ENCODE measurements around the gene PFN3. TPM values are rescaled to one million over a fixed set of nuclear protein-coding genes. Genes with fewer than 3 reads are reported as not detected.
A peak's percentile ranks its signal among the peaks of the same experiment; 100 is the strongest.
"Not testable (repeated sequence)": the region's sequence is repeated elsewhere in the genome, so short reads cannot be mapped to it uniquely, and the experiment has no call there.

The PFN3 gene
- total RNA-seq, 1 donor from 2014 or later: not detected

DNA sequence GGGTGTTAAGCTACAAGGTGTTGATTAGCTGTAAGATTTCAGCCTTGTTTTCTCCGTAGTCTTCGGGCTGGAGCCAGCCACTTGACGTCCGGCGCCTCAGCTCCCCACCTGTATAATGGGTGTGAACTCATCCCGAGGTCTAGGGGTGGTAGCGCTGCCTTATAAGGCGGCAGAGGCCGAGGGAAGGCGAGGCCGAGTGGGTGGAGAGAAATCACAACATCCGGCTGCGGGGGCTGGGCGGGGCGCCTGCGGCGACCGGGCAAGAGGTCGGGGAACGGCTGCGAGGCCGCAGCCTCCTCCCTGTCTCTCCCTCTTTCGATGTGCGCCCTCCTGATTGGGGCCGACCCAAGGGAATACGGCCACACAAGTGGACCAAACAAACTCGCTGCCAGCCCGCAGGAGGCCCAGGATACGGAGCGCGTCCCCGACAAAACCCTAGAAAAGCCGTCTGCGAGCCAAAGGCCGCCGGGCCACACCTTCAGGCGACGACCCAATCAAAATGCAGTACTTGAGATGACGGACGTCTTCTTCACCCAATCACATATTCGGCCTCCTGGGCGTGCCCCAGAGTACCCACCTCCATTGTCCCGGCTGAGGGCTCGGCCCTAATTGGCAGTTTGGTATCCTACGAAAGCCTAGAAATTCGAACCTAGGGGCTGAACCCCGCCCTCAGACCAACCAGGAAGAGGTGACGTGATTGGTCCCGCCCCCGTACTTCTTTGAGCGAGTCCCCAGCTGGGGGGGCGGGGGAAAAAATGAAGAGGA is 25.5 kb upstream of the PFN3 start:
- Mint-ChIP-seq H3K27me3 (peaks cover 5% of the 10 kb centered on the region), H3K27ac (peak overlapping the region; percentile 99), H3K4me3 (ENCODE audit: low read depth) (peak overlapping the region; percentile 91), H3K36me3 (ENCODE audit: insufficient read depth) (peaks cover 1% of the 10 kb centered on the region), H3K4me1 (ENCODE audit: low read depth) (peaks cover 6% of the 10 kb centered on the region), H3K9me3 (ENCODE audit: low read depth) (no peaks in the 10 kb centered on the region)
- DNase-seq (ENCODE audit: low spot score, unreplicated experiment): peak; percentile 99
- TF ChIP-seq CTCF (IDR thresholded peaks at IDR 0.05; ENCODE audit: unreplicated experiment): no peak

DNA sequence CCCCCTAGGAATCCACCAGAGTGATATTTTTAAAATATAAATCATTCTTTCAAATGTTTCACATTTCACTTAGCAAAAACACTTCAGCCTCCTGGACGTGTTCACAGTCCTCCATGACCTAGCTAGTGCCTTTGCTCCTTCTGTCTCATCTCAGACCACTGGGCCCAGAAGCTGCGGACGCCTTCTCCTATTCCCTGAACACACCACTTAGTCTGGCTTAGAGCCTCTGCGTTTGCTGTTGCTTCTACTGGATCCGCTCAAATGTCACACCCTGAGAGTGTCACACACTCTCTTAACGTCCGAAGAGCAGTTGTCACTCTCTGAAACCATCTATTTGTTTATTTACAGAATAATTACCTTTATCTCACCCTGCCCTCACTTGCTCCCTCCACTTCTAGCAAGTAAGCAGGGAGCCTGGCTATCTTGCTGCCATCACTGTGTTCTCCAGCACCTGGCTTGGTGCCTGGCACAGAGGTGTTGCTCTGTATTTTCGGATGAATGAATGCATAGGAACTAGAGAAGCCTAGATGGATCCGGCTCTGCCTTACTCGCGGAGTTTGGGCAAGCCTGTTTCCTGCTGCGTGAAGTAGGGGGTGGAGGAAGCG is 24.8 kb upstream of the PFN3 start:
- no peaks in the 10 kb centered on the region for H3K36me3 Mint-ChIP-seq (ENCODE audit: insufficient read depth)
- H3K9me3 Mint-ChIP-seq (ENCODE audit: low read depth): no peaks in the 10 kb centered on the region
- peak overlapping the region; percentile 99 for H3K27ac Mint-ChIP-seq
- H3K4me1 Mint-ChIP-seq (ENCODE audit: low read depth): peaks cover 6% of the 10 kb centered on the region
- DNase-seq (ENCODE audit: low spot score, unreplicated experiment): no peak
- H3K4me3 Mint-ChIP-seq (ENCODE audit: low read depth): peak overlapping the region; percentile 91
- no peak for TF ChIP-seq CTCF (IDR thresholded peaks at IDR 0.05; ENCODE audit: unreplicated experiment)
- H3K27me3 Mint-ChIP-seq: peaks cover 5% of the 10 kb centered on the region

DNA sequence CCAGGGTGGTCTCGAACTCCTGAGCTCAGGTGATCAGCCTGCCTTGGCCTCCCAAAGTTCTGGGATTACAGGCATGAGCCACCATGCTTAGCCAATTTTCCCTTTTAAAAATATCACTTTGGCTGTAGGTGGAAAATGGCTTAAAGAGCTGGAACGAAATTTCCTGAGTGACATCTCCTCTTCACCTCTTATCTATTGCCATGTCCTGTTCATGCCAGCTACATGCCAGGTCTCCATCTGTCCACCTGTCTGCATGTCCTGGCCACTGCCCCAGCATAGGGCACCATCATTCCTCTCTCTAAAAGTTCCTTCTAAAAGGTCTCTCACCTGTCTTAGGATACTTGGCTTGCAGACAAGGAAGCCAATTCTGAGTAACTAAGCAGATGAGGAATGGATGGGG is 23.2 kb upstream of the PFN3 start:
- no peak for TF ChIP-seq CTCF (IDR thresholded peaks at IDR 0.05; ENCODE audit: unreplicated experiment)
- no peak overlapping the region for H3K27ac Mint-ChIP-seq
- peaks cover 6% of the 10 kb centered on the region for H3K4me1 Mint-ChIP-seq (ENCODE audit: low read depth)
- DNase-seq (ENCODE audit: low spot score, unreplicated experiment): no peak
- peaks cover 5% of the 10 kb centered on the region for H3K27me3 Mint-ChIP-seq
- H3K9me3 Mint-ChIP-seq (ENCODE audit: low read depth): no peaks in the 10 kb centered on the region
- H3K4me3 Mint-ChIP-seq (ENCODE audit: low read depth): no peak overlapping the region
- no peaks in the 10 kb centered on the region for H3K36me3 Mint-ChIP-seq (ENCODE audit: insufficient read depth)

DNA sequence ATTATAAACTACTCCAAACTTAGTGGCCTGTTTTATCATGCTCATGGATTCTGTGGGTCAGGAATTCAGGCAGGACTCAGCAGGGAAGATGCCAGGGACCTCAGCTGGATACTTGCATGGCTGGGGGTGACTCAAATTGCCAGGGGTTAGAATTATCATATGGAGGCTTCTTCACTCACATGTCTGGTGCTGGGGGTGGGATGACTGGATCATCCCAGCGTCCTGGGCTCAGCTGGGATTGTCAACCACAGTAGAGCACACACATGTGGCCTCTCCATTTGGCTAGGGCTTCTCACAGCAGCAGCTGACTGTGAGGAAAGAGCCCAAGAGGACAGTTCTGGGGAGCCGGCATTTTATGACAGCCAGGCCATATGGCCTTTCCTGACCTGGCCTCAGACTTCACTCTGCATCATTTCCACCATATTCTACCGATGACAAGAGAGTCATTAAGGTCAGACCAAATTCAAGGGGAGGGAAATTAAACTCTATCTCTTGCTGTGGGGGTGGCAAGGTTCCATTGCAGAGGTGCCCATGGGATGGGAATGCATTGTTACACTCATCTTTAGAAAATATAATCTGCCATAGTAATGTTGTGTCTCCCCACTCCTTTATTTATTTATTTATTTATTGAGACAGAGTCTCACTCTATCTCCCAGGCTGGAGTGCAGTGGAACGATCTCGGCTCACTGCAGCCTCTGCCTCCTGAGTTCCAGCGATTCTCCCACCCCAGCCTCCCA is 20.8 kb upstream of the PFN3 start:
- TF ChIP-seq CTCF (IDR thresholded peaks at IDR 0.05; ENCODE audit: unreplicated experiment): no peak
- Mint-ChIP-seq H3K9me3 (ENCODE audit: low read depth) (no peaks in the 10 kb centered on the region), H3K27ac (no peak overlapping the region), H3K4me3 (ENCODE audit: low read depth) (no peak overlapping the region), H3K27me3 (peaks cover 5% of the 10 kb centered on the region), H3K36me3 (ENCODE audit: insufficient read depth) (no peaks in the 10 kb centered on the region), H3K4me1 (ENCODE audit: low read depth) (no peaks in the 10 kb centered on the region)
- no peak for DNase-seq (ENCODE audit: low spot score, unreplicated experiment)

GRCh38 chr5:177420472-177420871 is 20.0 kb upstream of the PFN3 start:
- not testable (repeated sequence) for H3K27me3 Mint-ChIP-seq; H3K9me3 Mint-ChIP-seq (ENCODE audit: low read depth); DNase-seq (ENCODE audit: low spot score, unreplicated experiment); H3K4me1 Mint-ChIP-seq (ENCODE audit: low read depth); H3K27ac Mint-ChIP-seq; H3K4me3 Mint-ChIP-seq (ENCODE audit: low read depth); H3K36me3 Mint-ChIP-seq (ENCODE audit: insufficient read depth)

Data from progenitor cell of endocrine pancreas (in vitro differentiated cells).